Neural progenitor cell (in vitro differentiated cells): ENCODE data around the gene PCCA. TPM values are rescaled to one million over a fixed set of nuclear protein-coding genes. Genes with fewer than 3 reads are reported as not detected.

Source experiments
- DNase-seq: peaks from one replicate; pipeline ENCODE4 v3.0.0-alpha.2; 2016; ENCODE audit warnings: low spot score
- H2AFZ ChIP-seq: fragments of 200-600 bp; sonication (generic); replicated peaks from 2 replicates; pipeline ENCODE4 v1.6.1; 2016; ENCODE audit warnings: antibody characterized with exemption
- H3F3A ChIP-seq: fragments of 200-600 bp; sonication (generic); 2 replicates; pipeline ENCODE4 v1.6.1; 2016; ENCODE audit warnings: antibody characterized with exemption, low read depth
- H3K27ac ChIP-seq: fragments of 200-600 bp; sonication (generic); 2 replicates; pipeline ENCODE4 v1.5.1; 2016; ENCODE audit warnings: mild to moderate bottlenecking
- H3K27me3 ChIP-seq: fragments of 200-600 bp; sonication (generic); 2 replicates; pipeline ENCODE4 v1.6.1; 2016; ENCODE audit warnings: mild to moderate bottlenecking, moderate library complexity
- H3K36me3 ChIP-seq: fragments of 200-600 bp; sonication (generic); 2 replicates; pipeline ENCODE4 v1.5.1; 2016
- H3K4me1 ChIP-seq: fragments of 200-600 bp; sonication (generic); 2 replicates; pipeline ENCODE4 v1.6.1; 2016; ENCODE audit warnings: mixed run types
- H3K4me2 ChIP-seq: fragments of 200-600 bp; sonication (generic); 2 replicates; pipeline ENCODE4 v1.6.1; 2016
- H3K4me3 ChIP-seq: fragments of 200-600 bp; sonication (generic); 2 replicates; pipeline ENCODE4 v1.5.1; 2016
- H3K79me2 ChIP-seq: fragments of 200-600 bp; sonication (generic); 2 replicates; pipeline ENCODE4 v1.6.1; 2016; ENCODE audit warnings: low read depth
- H3K9ac ChIP-seq: fragments of 200-600 bp; sonication (generic); 2 replicates; pipeline ENCODE4 v1.6.1; 2016
- H3K9me3 ChIP-seq: fragments of 200-600 bp; sonication (generic); 2 replicates; pipeline ENCODE4 v1.5.1; 2016; ENCODE audit warnings: low read depth
- H4K20me1 ChIP-seq: fragments of 200-600 bp; sonication (generic); 2 replicates; pipeline ENCODE4 v1.6.1; 2016; ENCODE audit warnings: low read depth
- H3K27ac Mint-ChIP-seq: 3 replicates; pipeline ENCODE4 v1.8.0; 2021; ENCODE audit warnings: mixed read lengths
- H3K27me3 Mint-ChIP-seq: 2 replicates; pipeline ENCODE4 v1.8.0; 2022; ENCODE audit warnings: low read depth, mild to moderate bottlenecking, inconsistent platforms, moderate library complexity, mixed read lengths; ENCODE audit not compliant: insufficient read depth
- H3K36me3 Mint-ChIP-seq: 3 replicates; pipeline ENCODE4 v1.8.0; 2021; ENCODE audit warnings: mixed read lengths
- H3K4me1 Mint-ChIP-seq: 3 replicates; pipeline ENCODE4 v1.8.0; 2021; ENCODE audit warnings: mixed read lengths
- H3K4me3 Mint-ChIP-seq: 3 replicates; pipeline ENCODE4 v1.8.0; 2021; ENCODE audit warnings: mild to moderate bottlenecking, moderate library complexity, mixed read lengths
- H3K9me3 Mint-ChIP-seq: 3 replicates; pipeline ENCODE4 v1.8.0; 2020; ENCODE audit warnings: mixed read lengths
- EZH2 ChIP-seq: fragments of 200-600 bp; sonication (generic); IDR thresholded peaks from 2 replicates; pipeline ENCODE4 v1.6.1; 2017; ENCODE audit warnings: antibody characterized with exemption, mild to moderate bottlenecking, moderate library complexity
- EZH2phosphoT487 ChIP-seq: fragments of 200-600 bp; sonication (generic); IDR thresholded peaks from 2 replicates; pipeline ENCODE4 v1.6.1; 2017; ENCODE audit warnings: antibody characterized with exemption
- total RNA-seq: library from RNA; depleted of rRNA; stranded (reverse); fragments of >200 nt; gene quantifications from 2 replicates; pipeline ENCODE4 v1.2.3, GENCODE V29; 2015; ENCODE audit warnings: low replicate concordance
- TF ChIP-seq, protein P1 (sequence below): fragments of 200-600 bp; sonication (generic); IDR thresholded peaks from 2 replicates; pipeline ENCODE4 v1.5.1; 2017; ENCODE audit warnings: antibody characterized with exemption, mild to moderate bottlenecking

PCCA gene
- total RNA-seq, 1 donor from 2014 or later: 60.6 TPM

DNA sequence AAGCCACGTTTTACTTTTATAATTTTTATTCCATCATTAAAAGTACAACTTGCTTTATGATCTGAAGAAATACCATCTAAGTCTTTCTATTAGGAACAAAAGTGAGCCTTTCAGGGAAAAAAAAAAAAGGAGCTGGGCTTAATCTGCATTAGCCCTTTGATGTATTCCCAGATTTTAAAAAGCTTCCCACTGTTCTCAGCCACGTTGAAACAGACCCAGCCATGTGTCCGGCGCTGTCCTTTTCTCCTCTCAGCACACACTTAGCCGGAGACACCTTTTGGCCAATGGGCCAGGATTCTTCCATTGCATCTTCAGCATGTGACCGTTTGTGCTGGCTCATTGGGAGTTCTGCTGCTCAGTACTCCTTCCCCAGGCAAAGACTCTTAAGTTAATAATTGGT is 394.2 kb downstream of the PCCA start:
- peaks cover 24% of the 10 kb centered on the region for H3K4me1 ChIP-seq
- peaks cover 3% of the 10 kb centered on the region for H3K27me3 Mint-ChIP-seq
- peaks cover 9% of the 10 kb centered on the region for H3F3A ChIP-seq
- H3K27me3 ChIP-seq: no peaks in the 10 kb centered on the region
- peaks cover 37% of the 10 kb centered on the region for H3K4me1 Mint-ChIP-seq
- no peaks in the 10 kb centered on the region for H3K79me2 ChIP-seq
- no peaks in the 10 kb centered on the region for H3K9me3 ChIP-seq
- peak overlapping the region; percentile 34 for H3K27ac Mint-ChIP-seq
- no peak overlapping the region for H3K4me3 Mint-ChIP-seq
- no peaks in the 10 kb centered on the region for H3K9me3 Mint-ChIP-seq
- peak; percentile 37 for DNase-seq
- H3K27ac ChIP-seq: no peak overlapping the region
- no peak overlapping the region for H3K4me2 ChIP-seq
- H2AFZ ChIP-seq: no peak overlapping the region
- no peaks in the 10 kb centered on the region for H3K36me3 ChIP-seq
- no peaks in the 10 kb centered on the region for H4K20me1 ChIP-seq
- no peak overlapping the region for H3K9ac ChIP-seq
- TF ChIP-seq EZH2phosphoT487: peak; percentile 51
- TF ChIP-seq, protein P1, sequence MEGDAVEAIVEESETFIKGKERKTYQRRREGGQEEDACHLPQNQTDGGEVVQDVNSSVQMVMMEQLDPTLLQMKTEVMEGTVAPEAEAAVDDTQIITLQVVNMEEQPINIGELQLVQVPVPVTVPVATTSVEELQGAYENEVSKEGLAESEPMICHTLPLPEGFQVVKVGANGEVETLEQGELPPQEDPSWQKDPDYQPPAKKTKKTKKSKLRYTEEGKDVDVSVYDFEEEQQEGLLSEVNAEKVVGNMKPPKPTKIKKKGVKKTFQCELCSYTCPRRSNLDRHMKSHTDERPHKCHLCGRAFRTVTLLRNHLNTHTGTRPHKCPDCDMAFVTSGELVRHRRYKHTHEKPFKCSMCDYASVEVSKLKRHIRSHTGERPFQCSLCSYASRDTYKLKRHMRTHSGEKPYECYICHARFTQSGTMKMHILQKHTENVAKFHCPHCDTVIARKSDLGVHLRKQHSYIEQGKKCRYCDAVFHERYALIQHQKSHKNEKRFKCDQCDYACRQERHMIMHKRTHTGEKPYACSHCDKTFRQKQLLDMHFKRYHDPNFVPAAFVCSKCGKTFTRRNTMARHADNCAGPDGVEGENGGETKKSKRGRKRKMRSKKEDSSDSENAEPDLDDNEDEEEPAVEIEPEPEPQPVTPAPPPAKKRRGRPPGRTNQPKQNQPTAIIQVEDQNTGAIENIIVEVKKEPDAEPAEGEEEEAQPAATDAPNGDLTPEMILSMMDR: no peak
- no peak overlapping the region for H3K4me3 ChIP-seq
- peaks cover 5% of the 10 kb centered on the region for H3K36me3 Mint-ChIP-seq

DNA sequence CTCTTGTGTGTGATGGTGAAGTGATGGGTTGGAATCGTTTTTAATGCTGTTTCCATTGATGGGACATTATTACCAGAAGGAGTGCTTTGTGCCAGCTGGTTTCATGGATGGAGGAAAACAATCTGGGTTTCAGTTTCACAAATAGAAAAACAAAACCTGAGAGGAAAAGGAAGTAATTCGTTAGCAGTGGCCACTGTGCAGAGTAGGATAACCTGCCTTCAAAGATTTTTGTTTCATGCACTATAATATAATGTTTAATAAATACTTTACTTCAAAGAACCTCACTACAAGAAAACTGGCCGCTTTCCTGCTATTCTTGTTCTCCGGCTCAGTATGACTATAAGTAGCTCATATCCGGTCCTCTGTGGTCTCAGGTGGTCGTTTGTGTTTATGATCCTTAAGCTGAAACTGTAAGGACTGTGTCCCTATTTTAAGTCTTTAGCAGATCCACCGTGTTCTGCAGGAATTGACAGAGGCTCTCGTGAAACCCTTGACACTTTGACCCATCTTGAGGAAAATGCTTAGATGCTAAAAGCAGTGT is 395.0 kb downstream of the PCCA start:
- no peak overlapping the region for H3K27ac Mint-ChIP-seq
- H3K9ac ChIP-seq: no peak overlapping the region

DNA sequence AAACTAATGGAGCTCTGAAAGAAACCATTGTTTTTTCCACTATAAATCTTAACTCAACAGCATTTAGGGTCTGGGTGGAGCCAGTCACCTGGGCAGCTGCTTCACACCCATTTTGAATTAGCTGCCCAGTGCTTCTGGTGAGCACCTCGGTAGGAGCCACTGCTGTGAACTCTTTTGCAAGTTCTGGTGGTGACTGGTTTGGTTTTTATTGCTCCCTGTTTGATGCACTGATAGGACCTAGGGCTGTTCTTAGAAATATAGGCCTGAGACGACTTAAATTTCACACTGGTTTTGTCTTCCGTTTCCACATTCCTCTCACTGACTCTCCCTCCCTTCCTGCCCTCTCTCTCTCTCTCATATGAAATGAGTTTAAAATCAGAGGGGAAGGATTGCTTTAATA is 395.8 kb downstream of the PCCA start:
- Histone ChIP-seq H3K9ac (no peak overlapping the region), H3K27me3 (no peaks in the 10 kb centered on the region), H3K4me2 (no peak overlapping the region), H3K36me3 (no peaks in the 10 kb centered on the region), H3K4me3 (no peak overlapping the region), H3K9me3 (no peaks in the 10 kb centered on the region), H2AFZ (no peak overlapping the region), H3K4me1 (peaks cover 24% of the 10 kb centered on the region), H3K79me2 (no peaks in the 10 kb centered on the region), H4K20me1 (no peaks in the 10 kb centered on the region), H3K27ac (no peak overlapping the region), H3F3A (peaks cover 9% of the 10 kb centered on the region)
- H3K36me3 Mint-ChIP-seq: peaks cover 4% of the 10 kb centered on the region
- H3K4me1 Mint-ChIP-seq: peaks cover 40% of the 10 kb centered on the region
- no peaks in the 10 kb centered on the region for H3K9me3 Mint-ChIP-seq
- DNase-seq: no peak
- no peaks in the 10 kb centered on the region for H3K27me3 Mint-ChIP-seq
- TF ChIP-seq, protein P1: no peak
- no peak for TF ChIP-seq EZH2phosphoT487
- no peak for TF ChIP-seq EZH2
- peak overlapping the region; percentile 35 for H3K27ac Mint-ChIP-seq
- no peak overlapping the region for H3K4me3 Mint-ChIP-seq

More for the DNA sequence above, 395.0 kb downstream of the PCCA start:
- Histone ChIP-seq H3K79me2 (no peaks in the 10 kb centered on the region), H3K27me3 (no peaks in the 10 kb centered on the region), H2AFZ (no peak overlapping the region), H3K4me1 (peaks cover 24% of the 10 kb centered on the region), H3K27ac (no peak overlapping the region), H3F3A (peaks cover 9% of the 10 kb centered on the region), H3K9me3 (no peaks in the 10 kb centered on the region), H3K4me3 (no peak overlapping the region), H3K4me2 (no peak overlapping the region), H3K36me3 (no peaks in the 10 kb centered on the region), H4K20me1 (no peaks in the 10 kb centered on the region)
- TF ChIP-seq EZH2: no peak
- peaks cover 37% of the 10 kb centered on the region for H3K4me1 Mint-ChIP-seq
- no peaks in the 10 kb centered on the region for H3K27me3 Mint-ChIP-seq
- peaks cover 7% of the 10 kb centered on the region for H3K36me3 Mint-ChIP-seq
- no peaks in the 10 kb centered on the region for H3K9me3 Mint-ChIP-seq
- no peak overlapping the region for H3K4me3 Mint-ChIP-seq
- no peak for DNase-seq

GRCh38 chr13:100485265-100485664 is 396.4 kb downstream of the PCCA start:
- Histone ChIP-seq H4K20me1 (no peaks in the 10 kb centered on the region), H2AFZ (no peak overlapping the region), H3K4me1 (peaks cover 21% of the 10 kb centered on the region), H3K36me3 (no peaks in the 10 kb centered on the region), H3K27me3 (no peaks in the 10 kb centered on the region), H3K9ac (no peak overlapping the region), H3F3A (peaks cover 6% of the 10 kb centered on the region), H3K4me2 (no peak overlapping the region), H3K79me2 (no peaks in the 10 kb centered on the region), H3K9me3 (no peaks in the 10 kb centered on the region), H3K27ac (no peak overlapping the region), H3K4me3 (no peak overlapping the region)
- Mint-ChIP-seq H3K36me3 (peaks cover 4% of the 10 kb centered on the region), H3K27ac (no peak overlapping the region), H3K4me3 (no peak overlapping the region), H3K27me3 (no peaks in the 10 kb centered on the region), H3K9me3 (no peaks in the 10 kb centered on the region), H3K4me1 (peaks cover 38% of the 10 kb centered on the region)
- no peak for DNase-seq
- TF ChIP-seq EZH2 (no peak), EZH2phosphoT487 (no peak)
- TF ChIP-seq, protein P1: no peak
